Activated CD4-positive, alpha-beta memory T cell treated with anti-CD3 and anti-CD28 coated beads for 36 hours (primary cell): ENCODE results near the gene FARP2. TPM values are rescaled to one million over a fixed set of nuclear protein-coding genes. Genes with fewer than 3 reads are reported as not detected.

Source experiments
- CTCF ChIA-PET: fragments of 350-600 bp; sonication (Branson Sonifier 250); formaldehyde crosslinking; loops from one replicate; lab custom pipeline; 2021; ENCODE audit warnings: antibody characterized with exemption, inconsistent platforms; lab: Charles Lee
- POLR2A ChIA-PET: fragments of 350-600 bp; sonication (Branson Sonifier 250); formaldehyde crosslinking; loops from one replicate; lab custom pipeline; 2021; ENCODE audit warnings: antibody characterized with exemption; lab: Charles Lee
- DNase-seq: peaks from one replicate; pipeline ENCODE4 v3.0.0-alpha.2; 2020
- H3K27ac Mint-ChIP-seq: one replicate; pipeline ENCODE4 v1.8.0; 2021; ENCODE audit warnings: mixed read lengths
- H3K27me3 Mint-ChIP-seq: one replicate; pipeline ENCODE4 v1.8.0; 2021; ENCODE audit warnings: mixed read lengths
- H3K36me3 Mint-ChIP-seq: one replicate; pipeline ENCODE4 v1.8.0; 2021; ENCODE audit warnings: mixed read lengths
- H3K4me1 Mint-ChIP-seq: one replicate; pipeline ENCODE4 v1.8.0; 2021; ENCODE audit warnings: low read depth, mixed read lengths
- H3K4me3 Mint-ChIP-seq: one replicate; pipeline ENCODE4 v1.8.0; 2021; ENCODE audit warnings: mild to moderate bottlenecking, mixed read lengths
- H3K9me3 Mint-ChIP-seq: one replicate; pipeline ENCODE4 v1.8.0; 2021; ENCODE audit warnings: mixed read lengths
- intact Hi-C: fragments of 100-400 bp; cut with micrococcal nuclease; formaldehyde crosslinking; loops from one replicate; pipeline ENCODE4 v1.15.1; 2023
- total RNA-seq, 2 experiments: library from RNA; stranded (reverse); gene quantifications; one replicate each; pipeline ENCODE4 v1.2.3, GENCODE V29; 2021

FARP2 gene
- 10 to 100 TPM; 25.1 to 29.5 TPM for total RNA-seq

- H3K4me3 Mint-ChIP-seq = peak within 1 kb of the TSS; percentile 75
- peak within 1 kb of the TSS; percentile 79 for H3K27ac Mint-ChIP-seq
- peaks cover 13% of the 10 kb centered on the region for H3K36me3 Mint-ChIP-seq
- peak; percentile 98 for DNase-seq
- ChIA-PET CTCF (no interaction called here), POLR2A (no interaction called here)
- no peaks in the 10 kb centered on the region for H3K9me3 Mint-ChIP-seq
- intact Hi-C loops = loop anchor here (1.0 to 5.0 kb wide), 7 partner anchors 41 to 789 kb away; partner anchors contain the start of genes D2HGDH, DTYMK, HDLBP and RNPEPL1
- H3K27me3 Mint-ChIP-seq = no peaks in the 10 kb centered on the region
- H3K4me1 Mint-ChIP-seq = peaks cover 35% of the 10 kb centered on the region
These were observed at the start of gene FARP2 for GRCh38 chr2:241355983-241356870. Gene FARP2, plus strand, starts transcription at chr2:241356285. Its CDS starts 16,823 bp downstream, at chr2:241373108.

- H3K4me3 Mint-ChIP-seq = no peak overlapping the region
- no peak for DNase-seq
- no peak overlapping the region for H3K27ac Mint-ChIP-seq
- H3K9me3 Mint-ChIP-seq = no peaks in the 10 kb centered on the region
- peaks cover 57% of the 10 kb centered on the region for H3K4me1 Mint-ChIP-seq
- intact Hi-C loops = no loop called here
- peaks cover 1% of the 10 kb centered on the region for H3K36me3 Mint-ChIP-seq
- POLR2A ChIA-PET = interaction anchor here (0.6 to 1.1 kb wide), 2 partner anchors 8 to 9 kb away, joined by 3 read pairs; partner anchors contain the start of gene HDLBP
- H3K27me3 Mint-ChIP-seq = no peaks in the 10 kb centered on the region
- CTCF ChIA-PET = no interaction called here
These were observed 49.0 kb upstream of the FARP2 start for GRCh38 chr2:241307055-241307454.

GRCh38 chr2:241308267-241308666 is 47.8 kb upstream of the FARP2 start:
- ChIA-PET CTCF (interaction anchor here (0.8 kb wide), 1 partner anchor 19 kb away, joined by 3 read pairs; no protein-coding TSS in a partner anchor), POLR2A (no interaction called here)
- DNase-seq = no peak
- Mint-ChIP-seq H3K36me3 (peaks cover 1% of the 10 kb centered on the region), H3K4me1 (peaks cover 62% of the 10 kb centered on the region), H3K27me3 (no peaks in the 10 kb centered on the region), H3K9me3 (no peaks in the 10 kb centered on the region), H3K27ac (peak overlapping the region; percentile 7), H3K4me3 (no peak overlapping the region)
- intact Hi-C loops = no loop called here

- DNase-seq = no peak
- Mint-ChIP-seq H3K4me3 (no peak overlapping the region), H3K27me3 (no peaks in the 10 kb centered on the region), H3K36me3 (peaks cover 1% of the 10 kb centered on the region), H3K4me1 (peaks cover 68% of the 10 kb centered on the region), H3K27ac (peak overlapping the region; percentile 29), H3K9me3 (no peaks in the 10 kb centered on the region)
- ChIA-PET CTCF (no interaction called here), POLR2A (no interaction called here)
- intact Hi-C loops = no loop called here
These were observed 47.1 kb upstream of the FARP2 start for GRCh38 chr2:241308832-241309500.

GRCh38 chr2:241309684-241310117 is 46.4 kb upstream of the FARP2 start:
- peak overlapping the region; percentile 30 for H3K4me3 Mint-ChIP-seq
- intact Hi-C loops = loop anchor here (10.0 kb wide), 1 partner anchor 215 kb away; no protein-coding TSS in a partner anchor
- POLR2A ChIA-PET = no interaction called here
- H3K9me3 Mint-ChIP-seq = no peaks in the 10 kb centered on the region
- peak; percentile 83 for DNase-seq
- no peaks in the 10 kb centered on the region for H3K27me3 Mint-ChIP-seq
- H3K4me1 Mint-ChIP-seq = peaks cover 67% of the 10 kb centered on the region
- H3K27ac Mint-ChIP-seq = peak overlapping the region; percentile 81
- peaks cover 1% of the 10 kb centered on the region for H3K36me3 Mint-ChIP-seq
- CTCF ChIA-PET = no interaction called here

- ChIA-PET POLR2A (no interaction called here), CTCF (no interaction called here)
- Mint-ChIP-seq H3K9me3 (no peaks in the 10 kb centered on the region), H3K4me3 (no peak overlapping the region), H3K4me1 (peaks cover 64% of the 10 kb centered on the region), H3K27ac (no peak overlapping the region), H3K27me3 (no peaks in the 10 kb centered on the region), H3K36me3 (peaks cover 1% of the 10 kb centered on the region)
- DNase-seq = no peak
- intact Hi-C loops = loop anchor here (10.0 kb wide), 1 partner anchor 216 kb away; no protein-coding TSS in a partner anchor
These were observed 45.0 kb upstream of the FARP2 start for GRCh38 chr2:241310917-241311566.

GRCh38 chr2:241312082-241312481 is 44.0 kb upstream of the FARP2 start:
- Mint-ChIP-seq H3K4me3 (no peak overlapping the region), H3K27me3 (no peaks in the 10 kb centered on the region), H3K9me3 (no peaks in the 10 kb centered on the region), H3K36me3 (peaks cover 10% of the 10 kb centered on the region), H3K27ac (peak overlapping the region; percentile 31), H3K4me1 (peaks cover 65% of the 10 kb centered on the region)
- intact Hi-C loops = loop anchor here (10.0 kb wide), 1 partner anchor 217 kb away; no protein-coding TSS in a partner anchor
- CTCF ChIA-PET = no interaction called here
- POLR2A ChIA-PET = no interaction called here
- DNase-seq = no peak

GRCh38 chr2:241313543-241314095 is 42.5 kb upstream of the FARP2 start:
- no peak for DNase-seq
- Mint-ChIP-seq H3K9me3 (no peaks in the 10 kb centered on the region), H3K27me3 (no peaks in the 10 kb centered on the region), H3K4me1 (peaks cover 69% of the 10 kb centered on the region), H3K27ac (peak overlapping the region; percentile 100), H3K4me3 (peak overlapping the region; percentile 98), H3K36me3 (peaks cover 20% of the 10 kb centered on the region)
- intact Hi-C loops = loop anchor here (2.0 to 10.0 kb wide), 3 partner anchors 41 to 297 kb away; no protein-coding TSS in a partner anchor
- ChIA-PET CTCF (interaction anchor here (1.0 kb wide), 1 partner anchor 34 kb away, joined by 3 read pairs; no protein-coding TSS in a partner anchor), POLR2A (interaction anchor here (0.9 to 1.2 kb wide), 2 partner anchors 79 to 745 kb away, joined by 3 to 4 read pairs; partner anchors contain the start of gene RNPEPL1)

GRCh38 chr2:241314226-241315092 is 41.6 kb upstream of the FARP2 start:
- peaks cover 66% of the 10 kb centered on the region for H3K4me1 Mint-ChIP-seq
- H3K36me3 Mint-ChIP-seq = peaks cover 24% of the 10 kb centered on the region
- intact Hi-C loops = loop anchor here (1.0 to 10.0 kb wide), 12 partner anchors 42 to 748 kb away; partner anchors contain the start of genes ATG4B, DTYMK, FARP2 and ING5
- H3K27me3 Mint-ChIP-seq = no peaks in the 10 kb centered on the region
- H3K27ac Mint-ChIP-seq = peak overlapping the region; percentile 100
- ChIA-PET POLR2A (interaction anchor here (0.7 to 1.9 kb wide), 7 partner anchors 8 to 746 kb away, joined by 3 to 4 read pairs (median 3); partner anchors contain the start of gene RNPEPL1), CTCF (interaction anchor here (1.0 to 1.2 kb wide), 2 partner anchors 35 to 748 kb away, joined by 3 read pairs; no protein-coding TSS in a partner anchor)
- DNase-seq = no peak
- no peaks in the 10 kb centered on the region for H3K9me3 Mint-ChIP-seq
- H3K4me3 Mint-ChIP-seq = peak overlapping the region; percentile 98

GRCh38 chr2:241315093-241315878 is 40.8 kb upstream of the FARP2 start, which contains the start of gene HDLBP:
Gene HDLBP, minus strand, starts transcription at chr2:241315672. Its CDS starts 48,803 bp downstream, at chr2:241266869.
- Mint-ChIP-seq H3K4me1 (peaks cover 67% of the 10 kb centered on the region), H3K27me3 (no peaks in the 10 kb centered on the region), H3K27ac (peak within 1 kb of the TSS; percentile 100), H3K9me3 (no peaks in the 10 kb centered on the region), H3K4me3 (peak within 1 kb of the TSS; percentile 98), H3K36me3 (peaks cover 30% of the 10 kb centered on the region)
- ChIA-PET POLR2A (interaction anchor here (0.9 to 1.9 kb wide), 8 partner anchors 9 to 747 kb away, joined by 3 to 7 read pairs (median 4); partner anchors contain the start of gene RNPEPL1), CTCF (interaction anchor here (1.2 kb wide), 1 partner anchor 749 kb away, joined by 3 read pairs; no protein-coding TSS in a partner anchor)
- intact Hi-C loops = loop anchor here (1.0 to 10.0 kb wide), 12 partner anchors 41 to 749 kb away; partner anchors contain the start of genes ATG4B, DTYMK, FARP2 and ING5
- DNase-seq = peak; percentile 100
